ENCODE measurements around the gene TRIM46. TPM values are rescaled to one million over a fixed set of nuclear protein-coding genes. Genes with fewer than 3 reads are reported as not detected.
A peak's percentile ranks its signal among the peaks of the same experiment; 100 is the strongest.

TRIM46 gene
- total and polyA plus RNA-seq, 9 of the 15 experiments (the other 6 are each of a cell fraction or from before 2014, with no cell fraction given): 0.05 to 0.60 (median 0.16) TPM; not detected in 3

DNA sequence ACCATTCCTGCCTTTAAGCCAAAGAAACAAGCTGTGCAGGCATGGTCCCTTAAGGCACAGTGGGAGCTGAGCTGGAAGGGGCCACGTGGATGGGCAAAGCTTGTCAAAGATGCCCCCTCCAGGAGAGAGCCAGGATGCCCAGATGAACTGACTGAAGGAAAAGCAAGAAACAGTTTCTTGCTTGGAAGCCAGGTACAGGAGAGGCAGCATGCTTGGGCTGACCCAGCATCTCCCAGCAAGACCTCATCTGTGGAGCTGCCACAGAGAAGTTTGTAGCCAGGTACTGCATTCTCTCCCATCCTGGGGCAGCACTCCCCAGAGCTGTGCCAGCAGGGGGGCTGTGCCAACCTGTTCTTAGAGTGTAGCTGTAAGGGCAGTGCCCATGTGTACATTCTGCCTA lies 39.3 kb upstream of the TRIM46 start:
- peak in 1 of 4 experiments; percentile 4 for DNase-seq (ENCODE audit: extremely low read depth in 1 of 4, low spot score in 3 of 4)
- in situ Hi-C loops (cut with MboI) (no loop called here), intact Hi-C loops (cut with micrococcal nuclease) (no loop called here)
- peaks cover 57 to 69% of the 10 kb centered on the region in 2 experiments for H3K4me1 ChIP-seq (replicated peaks in 1 of 2; ENCODE audit: control insufficient read depth in 2 of 2, insufficient read depth in 2 of 2, low read length in 2 of 2)
- TF ChIP-seq, protein P1, sequence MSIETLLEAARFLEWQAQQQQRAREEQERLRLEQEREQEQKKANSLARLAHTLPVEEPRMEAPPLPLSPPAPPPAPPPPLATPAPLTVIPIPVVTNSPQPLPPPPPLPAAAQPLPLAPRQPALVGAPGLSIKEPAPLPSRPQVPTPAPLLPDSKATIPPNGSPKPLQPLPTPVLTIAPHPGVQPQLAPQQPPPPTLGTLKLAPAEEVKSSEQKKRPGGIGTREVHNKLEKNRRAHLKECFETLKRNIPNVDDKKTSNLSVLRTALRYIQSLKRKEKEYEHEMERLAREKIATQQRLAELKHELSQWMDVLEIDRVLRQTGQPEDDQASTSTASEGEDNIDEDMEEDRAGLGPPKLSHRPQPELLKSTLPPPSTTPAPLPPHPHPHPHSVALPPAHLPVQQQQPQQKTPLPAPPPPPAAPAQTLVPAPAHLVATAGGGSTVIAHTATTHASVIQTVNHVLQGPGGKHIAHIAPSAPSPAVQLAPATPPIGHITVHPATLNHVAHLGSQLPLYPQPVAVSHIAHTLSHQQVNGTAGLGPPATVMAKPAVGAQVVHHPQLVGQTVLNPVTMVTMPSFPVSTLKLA (conservative IDR thresholded peaks at IDR 0.05): no peak
- TF ChIP-seq L3MBTL2 (IDR thresholded peaks at IDR 0.05): no peak
- TF ChIP-seq, protein P2, sequence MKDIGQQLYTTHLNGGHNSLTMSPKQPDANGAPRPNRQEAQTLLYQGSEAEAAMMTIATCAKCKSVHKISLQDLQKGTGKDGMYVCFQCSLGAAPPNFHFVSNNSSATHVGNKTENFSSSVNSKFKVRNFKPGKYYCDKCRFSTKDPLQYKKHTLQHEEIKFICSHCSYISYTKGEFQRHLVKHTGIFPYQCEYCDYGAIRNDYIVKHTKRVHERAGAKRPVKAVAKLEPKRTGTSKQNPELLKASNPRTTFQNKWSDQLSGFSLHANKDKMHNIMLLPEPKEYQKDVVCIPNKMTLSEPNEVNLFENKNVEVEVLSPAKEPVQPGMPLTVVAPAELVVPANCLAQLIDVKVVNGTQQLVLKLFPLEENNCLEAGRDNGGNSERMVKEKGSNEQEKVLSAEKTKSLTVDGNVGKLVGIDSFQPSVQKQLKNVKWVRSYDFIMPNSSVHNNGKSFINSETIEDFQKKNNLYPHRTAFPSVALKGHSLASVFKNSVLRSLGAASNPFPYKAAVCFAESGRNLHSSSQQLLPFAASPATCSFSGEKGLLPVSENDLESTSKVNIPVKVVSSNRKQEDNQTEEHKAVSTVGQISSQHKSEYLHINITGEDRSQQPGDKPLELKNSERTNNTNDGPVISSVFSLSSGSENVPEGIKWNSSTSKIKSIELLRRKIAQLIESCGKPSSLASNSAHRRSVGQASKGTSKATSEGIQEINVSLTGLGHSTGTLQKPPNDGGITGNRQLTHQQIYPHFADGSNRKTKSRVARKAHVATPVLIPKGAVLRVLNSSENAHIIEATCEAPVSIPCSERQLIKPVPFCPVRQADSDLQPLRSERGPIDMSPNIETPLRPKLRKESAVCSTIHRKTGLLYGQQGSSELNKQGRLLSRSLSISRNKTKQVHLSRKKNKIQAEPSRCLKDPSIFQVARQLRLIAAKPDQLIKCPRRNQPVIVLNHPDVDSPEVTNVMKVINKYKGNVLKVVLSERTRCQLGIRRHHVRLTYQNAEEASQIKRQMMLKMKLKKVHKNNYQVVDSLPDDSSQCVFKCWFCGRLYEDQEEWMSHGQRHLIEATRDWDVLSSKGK (CRISPR knock-in tag; IDR thresholded peaks at IDR 0.05): no peak
- TF ChIP-seq PRPF4 (IDR thresholded peaks at IDR 0.05; ENCODE audit: insufficient read depth, low read depth, low read length, poor library complexity, severe bottlenecking): no peak
- TF ChIP-seq RBM22 (IDR thresholded peaks at IDR 0.05; ENCODE audit: low read depth, low read length, poor library complexity, severe bottlenecking): no peak
- no peak for TF ChIP-seq CBX5 (IDR thresholded peaks at IDR 0.05; ENCODE audit: borderline replicate concordance, low read depth)
- no peak for TF ChIP-seq PCBP2 (IDR thresholded peaks at IDR 0.05; ENCODE audit: low read depth, low read length, poor library complexity, severe bottlenecking)
- TF ChIP-seq FUS (optimal IDR thresholded peaks at IDR 0.05; ENCODE audit: low read depth, low read length): no peak
- no peak for TF ChIP-seq PRMT5 (CRISPR knock-in tag; IDR thresholded peaks at IDR 0.05)
- TF ChIP-seq ZNF324 (CRISPR knock-in tag; IDR thresholded peaks at IDR 0.05): no peak
- no peak for TF ChIP-seq ZEB2 (IDR thresholded peaks at IDR 0.05)
- TF ChIP-seq EGR1 (conservative IDR thresholded peaks at IDR 0.05): no peak
- no peak for TF ChIP-seq TBP (optimal IDR thresholded peaks at IDR 0.05; ENCODE audit: low read depth, low read length)
- no peak for TF ChIP-seq TAF1 (IDR thresholded peaks at IDR 0.05; ENCODE audit: control insufficient read depth, extremely low read depth, insufficient read depth, low read length, severe bottlenecking)
- TF ChIP-seq, protein P3, sequence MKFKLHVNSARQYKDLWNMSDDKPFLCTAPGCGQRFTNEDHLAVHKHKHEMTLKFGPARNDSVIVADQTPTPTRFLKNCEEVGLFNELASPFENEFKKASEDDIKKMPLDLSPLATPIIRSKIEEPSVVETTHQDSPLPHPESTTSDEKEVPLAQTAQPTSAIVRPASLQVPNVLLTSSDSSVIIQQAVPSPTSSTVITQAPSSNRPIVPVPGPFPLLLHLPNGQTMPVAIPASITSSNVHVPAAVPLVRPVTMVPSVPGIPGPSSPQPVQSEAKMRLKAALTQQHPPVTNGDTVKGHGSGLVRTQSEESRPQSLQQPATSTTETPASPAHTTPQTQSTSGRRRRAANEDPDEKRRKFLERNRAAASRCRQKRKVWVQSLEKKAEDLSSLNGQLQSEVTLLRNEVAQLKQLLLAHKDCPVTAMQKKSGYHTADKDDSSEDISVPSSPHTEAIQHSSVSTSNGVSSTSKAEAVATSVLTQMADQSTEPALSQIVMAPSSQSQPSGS (CRISPR knock-in tag; IDR thresholded peaks at IDR 0.05): no peak
- TF ChIP-seq ZNF75A (CRISPR knock-in tag; IDR thresholded peaks at IDR 0.05): no peak
- TF ChIP-seq MTF1 (CRISPR knock-in tag; IDR thresholded peaks at IDR 0.05; ENCODE audit: borderline replicate concordance): no peak
- no peaks in the 10 kb centered on the region for H4K20me1 ChIP-seq (replicated peaks; ENCODE audit: control insufficient read depth, insufficient read depth, low read length)
- 63% methylated on average over 1 of the region's 1 CpG for WGBS (ENCODE audit: insufficient coverage, low coverage, missing lambda C conversion rate)
- H3K9ac ChIP-seq (ENCODE audit: insufficient read depth in 1 of 2, low read depth in 2 of 2, low read length in 2 of 2): peak overlapping the region; percentile 39 to 91; a peak in 3 of 4 replicates
- BruUV-seq (replicated peaks): no TSS peak
- no peaks in the 10 kb centered on the region for H3K9me3 ChIP-seq (replicated peaks; ENCODE audit: control insufficient read depth, insufficient read depth, low read depth, low read length)
- no peaks in the 10 kb centered on the region for H3K9me1 ChIP-seq (ENCODE audit: control insufficient read depth, insufficient read depth, low read length)
- H2AFZ ChIP-seq (ENCODE audit: low read depth, low read length): no peak overlapping the region
- peak overlapping the region; percentile 84 for H3K4me2 ChIP-seq (ENCODE audit: insufficient read depth, low read length)
- ATAC-seq: no peak
- H3K4me3 ChIP-seq: peak overlapping the region; percentile 82; the same call in 1 of the 2 replicates
- FAIRE-seq: no peak
- H3K27ac ChIP-seq (ENCODE audit: extremely low read depth, low read depth, low read length): no peak overlapping the region
- peaks cover 42% of the 10 kb centered on the region for H3K79me2 ChIP-seq (ENCODE audit: control insufficient read depth, insufficient read depth, low read length)
- POLR2A ChIA-PET: interaction anchor here (1.0 to 2.2 kb wide), 5 partner anchors 10 to 164 kb away, joined by 3 to 7 read pairs (median 3); partner anchors contain the start of gene SHC1
- CTCF ChIA-PET (ENCODE audit: low intra/inter-chr PET ratio): no interaction called here
- no peaks in the 10 kb centered on the region for H3K27me3 ChIP-seq (ENCODE audit: control insufficient read depth in 2 of 2, insufficient read depth in 2 of 2, low read length in 2 of 2)
- peaks cover 44% of the 10 kb centered on the region for H3K36me3 ChIP-seq (ENCODE audit: control insufficient read depth, insufficient read depth, low read length)
